K562 (cell line): ENCODE data around the gene PUM1. TPM values are rescaled to one million over a fixed set of nuclear protein-coding genes. Genes with fewer than 3 reads are reported as not detected.

ENCODE experiments used
- CREM ChIP-seq: IDR thresholded peaks from 2 replicates; pipeline ENCODE4 v1.6.1; 2014; ENCODE audit warnings: antibody characterized with exemption, low read depth
- E2F1 ChIP-seq: sonication (generic); formaldehyde crosslinking; IDR thresholded peaks from 2 replicates; pipeline ENCODE4 v1.8.1; 2023; ENCODE audit warnings: mild to moderate bottlenecking, missing genetic modification reagents, moderate library complexity
- HES1 ChIP-seq: fragments of 450-650 bp; IDR thresholded peaks from 2 replicates; pipeline ENCODE4 v1.6.1; 2016; ENCODE audit warnings: low read depth, mild to moderate bottlenecking, moderate library complexity
- HMGXB4 ChIP-seq: sonication (generic); formaldehyde crosslinking; IDR thresholded peaks from 2 replicates; pipeline ENCODE4 v1.8.1; 2023; ENCODE audit warnings: mild to moderate bottlenecking, missing genetic modification reagents
- JUNB ChIP-seq: fragments of 450-650 bp; formaldehyde crosslinking; conservative IDR thresholded peaks from 2 replicates; pipeline ENCODE4 v1.4.0; 2020; ENCODE audit warnings: mild to moderate bottlenecking
- MCM7 ChIP-seq, 2 experiments: fragments of 450-650 bp; IDR thresholded peaks; 2 replicates each; pipeline ENCODE4 v1.6.1; 2016 to 2018
- NR4A1 ChIP-seq, 2 experiments: fragments of 250-450 bp in 1 of 2; fragments of 450-650 bp in 1 of 2; sonication (Bioruptor Pico) in 1 of 2; IDR thresholded peaks; 2 replicates each; pipeline versions ENCODE4 v1.4.0 to v1.6.1; 2016 to 2020; ENCODE audit warnings: mild to moderate bottlenecking in 2 of 2, missing compliant biosample characterization in 1 of 2, missing genetic modification characterization in 1 of 2, moderate library complexity in 1 of 2
- POLR2AphosphoS5 ChIP-seq: IDR thresholded peaks from 2 replicates; pipeline ENCODE4 v1.6.1; 2011; ENCODE audit warnings: mild to moderate bottlenecking, low read depth, low read length, moderate library complexity; ENCODE audit not compliant: control insufficient read depth, insufficient read depth
- TBL1XR1 ChIP-seq, 2 experiments: IDR thresholded peaks; 2 replicates each; pipeline ENCODE4 v1.6.1; 2012; ENCODE audit warnings: improper control_type of control experiment in 2 of 2, low read length in 2 of 2, mild to moderate bottlenecking in 1 of 2
- YY1 ChIP-seq, 3 experiments: IDR thresholded peaks; 2 replicates each; pipeline ENCODE4 v1.6.1; 2011; ENCODE audit warnings: low read length in 2 of 3, mild to moderate bottlenecking in 2 of 3, moderate library complexity in 2 of 3, borderline replicate concordance in 1 of 3, control low read depth in 1 of 3, low read depth in 1 of 3; ENCODE audit not compliant: insufficient read depth in 3 of 3, insufficient replicate concordance in 2 of 3, control insufficient read depth in 1 of 3, insufficient read length in 1 of 3; ENCODE audit errors: extremely low read depth in 1 of 3
- ZC3H4 ChIP-seq: sonication (generic); formaldehyde crosslinking; IDR thresholded peaks from 2 replicates; pipeline ENCODE4 v1.9.0; 2021; ENCODE audit warnings: missing genetic modification reagents, borderline replicate concordance
- ZNF217 ChIP-seq: sonication (generic); formaldehyde crosslinking; IDR thresholded peaks from 2 replicates; pipeline ENCODE4 v1.8.0; 2022; ENCODE audit warnings: mild to moderate bottlenecking, missing genetic modification reagents
- polyA plus RNA-seq, 8 experiments: library from polyadenylated mRNA; depleted of rRNA in 4 of 8; stranded (reverse) in 5 of 8; unstranded in 3 of 8; fragments of >200 nt; fragmentation: Nextera tagmentation in 2 of 8; fragmentation: Illumina TruSeq in 1 of 8; extraction: Ambion mirVana in 2 of 8; extraction: Trizol in 1 of 8; gene quantifications; 2 replicates each; pipeline versions ENCODE4 v1.2.1 to v1.2.3, GENCODE V29; 2011 to 2014; ENCODE audit warnings: inconsistent platforms in 1 of 8, missing spikeins in 1 of 8
- total RNA-seq, 7 experiments: library from RNA; depleted of rRNA in 6 of 7; stranded (reverse); fragments of >200 nt in 6 of 7; fragmentation: Illumina TruSeq in 2 of 7; extraction: Trizol in 2 of 7; gene quantifications; 2 replicates each; pipeline versions ENCODE4 v1.2.1 to v1.2.3, GENCODE V29; 2011 to 2021; ENCODE audit warnings: low replicate concordance in 1 of 7
- TF ChIP-seq, protein P1 (sequence below): fragments of 450-650 bp; IDR thresholded peaks from 2 replicates; pipeline ENCODE4 v1.7.0; 2016; ENCODE audit warnings: borderline replicate concordance
- TF ChIP-seq, protein P2 (sequence below): fragments of 250-450 bp; sonication (Bioruptor Pico); IDR thresholded peaks from 2 replicates; pipeline ENCODE4 v1.4.0; 2020; ENCODE audit warnings: mild to moderate bottlenecking, moderate library complexity, borderline replicate concordance

The PUM1 gene
- total and polyA plus RNA-seq, 9 of the 15 experiments (the other 6 are each of a cell fraction or from before 2014, with no cell fraction given), result 37.7 to 104 (median 55.7) TPM

GRCh38 chr1:30919025-30919881, 146.3 kb downstream of the PUM1 start (continued):
- TF ChIP-seq, protein P1, sequence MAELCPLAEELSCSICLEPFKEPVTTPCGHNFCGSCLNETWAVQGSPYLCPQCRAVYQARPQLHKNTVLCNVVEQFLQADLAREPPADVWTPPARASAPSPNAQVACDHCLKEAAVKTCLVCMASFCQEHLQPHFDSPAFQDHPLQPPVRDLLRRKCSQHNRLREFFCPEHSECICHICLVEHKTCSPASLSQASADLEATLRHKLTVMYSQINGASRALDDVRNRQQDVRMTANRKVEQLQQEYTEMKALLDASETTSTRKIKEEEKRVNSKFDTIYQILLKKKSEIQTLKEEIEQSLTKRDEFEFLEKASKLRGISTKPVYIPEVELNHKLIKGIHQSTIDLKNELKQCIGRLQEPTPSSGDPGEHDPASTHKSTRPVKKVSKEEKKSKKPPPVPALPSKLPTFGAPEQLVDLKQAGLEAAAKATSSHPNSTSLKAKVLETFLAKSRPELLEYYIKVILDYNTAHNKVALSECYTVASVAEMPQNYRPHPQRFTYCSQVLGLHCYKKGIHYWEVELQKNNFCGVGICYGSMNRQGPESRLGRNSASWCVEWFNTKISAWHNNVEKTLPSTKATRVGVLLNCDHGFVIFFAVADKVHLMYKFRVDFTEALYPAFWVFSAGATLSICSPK, result no peak; the same call in 1 of the 2 replicates
- TF ChIP-seq HMGXB4 (CRISPR knock-in tag), result no peak
- no peak for TF ChIP-seq E2F1 (CRISPR knock-in tag)
- peak; percentile 79 for TF ChIP-seq CREM
- no peak for TF ChIP-seq ZNF217 (CRISPR knock-in tag)
- no peak for TF ChIP-seq NR4A1 (CRISPR knock-in tag; IDR thresholded peaks at IDR 0.05)
- TF ChIP-seq NR4A1 (tag; IDR thresholded peaks at IDR 0.05), result peak; percentile 36; the same call in 1 of the 2 replicates
- peak; percentile 97 for TF ChIP-seq HES1
- TF ChIP-seq, protein P2, sequence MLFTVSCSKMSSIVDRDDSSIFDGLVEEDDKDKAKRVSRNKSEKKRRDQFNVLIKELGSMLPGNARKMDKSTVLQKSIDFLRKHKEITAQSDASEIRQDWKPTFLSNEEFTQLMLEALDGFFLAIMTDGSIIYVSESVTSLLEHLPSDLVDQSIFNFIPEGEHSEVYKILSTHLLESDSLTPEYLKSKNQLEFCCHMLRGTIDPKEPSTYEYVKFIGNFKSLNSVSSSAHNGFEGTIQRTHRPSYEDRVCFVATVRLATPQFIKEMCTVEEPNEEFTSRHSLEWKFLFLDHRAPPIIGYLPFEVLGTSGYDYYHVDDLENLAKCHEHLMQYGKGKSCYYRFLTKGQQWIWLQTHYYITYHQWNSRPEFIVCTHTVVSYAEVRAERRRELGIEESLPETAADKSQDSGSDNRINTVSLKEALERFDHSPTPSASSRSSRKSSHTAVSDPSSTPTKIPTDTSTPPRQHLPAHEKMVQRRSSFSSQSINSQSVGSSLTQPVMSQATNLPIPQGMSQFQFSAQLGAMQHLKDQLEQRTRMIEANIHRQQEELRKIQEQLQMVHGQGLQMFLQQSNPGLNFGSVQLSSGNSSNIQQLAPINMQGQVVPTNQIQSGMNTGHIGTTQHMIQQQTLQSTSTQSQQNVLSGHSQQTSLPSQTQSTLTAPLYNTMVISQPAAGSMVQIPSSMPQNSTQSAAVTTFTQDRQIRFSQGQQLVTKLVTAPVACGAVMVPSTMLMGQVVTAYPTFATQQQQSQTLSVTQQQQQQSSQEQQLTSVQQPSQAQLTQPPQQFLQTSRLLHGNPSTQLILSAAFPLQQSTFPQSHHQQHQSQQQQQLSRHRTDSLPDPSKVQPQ, result no peak
- peak; percentile 18 to 47; a peak in 2 of 4 replicates for TF ChIP-seq TBL1XR1 (IDR thresholded peaks at IDR 0.05; ENCODE audit: low read length in 2 of 2)
- no peak for TF ChIP-seq YY1 (IDR thresholded peaks at IDR 0.05; ENCODE audit: borderline replicate concordance in 1 of 3, control insufficient read depth in 1 of 3, extremely low read depth in 1 of 3, insufficient read depth in 3 of 3, insufficient read length in 1 of 3, insufficient replicate concordance in 2 of 3, low read depth in 1 of 3, low read length in 2 of 3)
- peak; percentile 97 for TF ChIP-seq JUNB (CRISPR knock-in tag)
- TF ChIP-seq POLR2AphosphoS5, result no peak
- TF ChIP-seq MCM7 (IDR thresholded peaks at IDR 0.05), result no peak; a peak in 1 of 4 replicates
- TF ChIP-seq ZC3H4, result 0 out of 2 replicates have a peak, but pooled peaks have one; percentile 29
